ENCODE measurements around the gene REEP6. TPM values are rescaled to one million over a fixed set of nuclear protein-coding genes. Genes with fewer than 3 reads are reported as not detected.
"Not testable (repeated sequence)": the region's sequence is repeated elsewhere in the genome, so short reads cannot be mapped to it uniquely, and the experiment has no call there.

Gene REEP6
- total RNA-seq, 1 experiment from 2014 or later: 9.2 TPM

DNA sequence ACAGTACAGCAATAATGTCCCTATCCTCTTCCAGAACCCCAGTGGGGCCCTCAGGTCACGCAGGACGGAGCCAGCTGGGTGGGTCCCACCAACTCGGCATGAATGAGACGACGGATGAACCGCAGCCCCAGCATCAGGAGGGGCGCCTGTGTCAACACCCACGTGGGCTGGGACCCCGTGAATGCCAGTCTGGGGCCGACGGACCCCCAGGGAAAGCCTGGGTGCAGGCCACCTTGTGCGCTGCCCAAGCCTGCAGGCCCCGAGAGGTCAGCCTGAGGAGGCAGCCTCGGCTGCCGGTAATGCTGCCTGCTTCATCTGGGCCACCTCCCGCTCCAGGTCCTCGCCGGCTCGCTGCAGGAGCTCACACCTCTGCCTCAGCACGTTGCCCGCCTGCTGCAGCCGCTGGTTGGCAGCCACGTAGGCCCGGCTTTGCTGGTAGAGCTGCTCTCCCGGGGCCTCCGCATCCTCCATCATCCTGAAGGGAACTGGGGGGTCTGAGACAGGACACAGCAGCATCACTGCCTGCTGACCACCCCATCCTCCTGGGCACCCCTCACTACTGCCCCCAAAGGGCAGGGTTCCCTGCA lies 16.1 kb upstream of the REEP6 start:
- in situ Hi-C loops (cut with HindIII; ENCODE audit: low pct_unique_long_range_greater_than_20kb, low sequenced_read_pairs): no loop called here
- Histone ChIP-seq H3K27ac (ENCODE audit: low read length) (no peak overlapping the region), H3K27me3 (ENCODE audit: control insufficient read depth, insufficient read depth, low read length) (no peaks in the 10 kb centered on the region), H3K4me3 (ENCODE audit: low read depth in 2 of 2, low read length in 2 of 2) (no peak overlapping the region), H3K4me1 (ENCODE audit: control insufficient read depth, insufficient read depth, low read length) (peaks cover 4% of the 10 kb centered on the region), H3K9me3 (ENCODE audit: control insufficient read depth, insufficient read depth, low read depth, low read length) (no peaks in the 10 kb centered on the region), H3K36me3 (ENCODE audit: control insufficient read depth, insufficient read depth, low read length) (no peaks in the 10 kb centered on the region; the same call in 1 of the 2 replicates)
- no TSS peak for BruUV-seq (replicated peaks)
- TF ChIP-seq, protein P1, sequence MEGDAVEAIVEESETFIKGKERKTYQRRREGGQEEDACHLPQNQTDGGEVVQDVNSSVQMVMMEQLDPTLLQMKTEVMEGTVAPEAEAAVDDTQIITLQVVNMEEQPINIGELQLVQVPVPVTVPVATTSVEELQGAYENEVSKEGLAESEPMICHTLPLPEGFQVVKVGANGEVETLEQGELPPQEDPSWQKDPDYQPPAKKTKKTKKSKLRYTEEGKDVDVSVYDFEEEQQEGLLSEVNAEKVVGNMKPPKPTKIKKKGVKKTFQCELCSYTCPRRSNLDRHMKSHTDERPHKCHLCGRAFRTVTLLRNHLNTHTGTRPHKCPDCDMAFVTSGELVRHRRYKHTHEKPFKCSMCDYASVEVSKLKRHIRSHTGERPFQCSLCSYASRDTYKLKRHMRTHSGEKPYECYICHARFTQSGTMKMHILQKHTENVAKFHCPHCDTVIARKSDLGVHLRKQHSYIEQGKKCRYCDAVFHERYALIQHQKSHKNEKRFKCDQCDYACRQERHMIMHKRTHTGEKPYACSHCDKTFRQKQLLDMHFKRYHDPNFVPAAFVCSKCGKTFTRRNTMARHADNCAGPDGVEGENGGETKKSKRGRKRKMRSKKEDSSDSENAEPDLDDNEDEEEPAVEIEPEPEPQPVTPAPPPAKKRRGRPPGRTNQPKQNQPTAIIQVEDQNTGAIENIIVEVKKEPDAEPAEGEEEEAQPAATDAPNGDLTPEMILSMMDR (IDR thresholded peaks at IDR 0.05): no peak
- TF ChIP-seq POLR2AphosphoS5 (IDR thresholded peaks at IDR 0.05; ENCODE audit: low read depth, low read length) (no peak), TCF7L2 (IDR thresholded peaks at IDR 0.05; ENCODE audit: low read depth, low read length) (no peak), SIN3A (IDR thresholded peaks at IDR 0.05; ENCODE audit: borderline replicate concordance, insufficient read depth, low read depth, low read length) (no peak)
- TF ChIP-seq, protein P2, sequence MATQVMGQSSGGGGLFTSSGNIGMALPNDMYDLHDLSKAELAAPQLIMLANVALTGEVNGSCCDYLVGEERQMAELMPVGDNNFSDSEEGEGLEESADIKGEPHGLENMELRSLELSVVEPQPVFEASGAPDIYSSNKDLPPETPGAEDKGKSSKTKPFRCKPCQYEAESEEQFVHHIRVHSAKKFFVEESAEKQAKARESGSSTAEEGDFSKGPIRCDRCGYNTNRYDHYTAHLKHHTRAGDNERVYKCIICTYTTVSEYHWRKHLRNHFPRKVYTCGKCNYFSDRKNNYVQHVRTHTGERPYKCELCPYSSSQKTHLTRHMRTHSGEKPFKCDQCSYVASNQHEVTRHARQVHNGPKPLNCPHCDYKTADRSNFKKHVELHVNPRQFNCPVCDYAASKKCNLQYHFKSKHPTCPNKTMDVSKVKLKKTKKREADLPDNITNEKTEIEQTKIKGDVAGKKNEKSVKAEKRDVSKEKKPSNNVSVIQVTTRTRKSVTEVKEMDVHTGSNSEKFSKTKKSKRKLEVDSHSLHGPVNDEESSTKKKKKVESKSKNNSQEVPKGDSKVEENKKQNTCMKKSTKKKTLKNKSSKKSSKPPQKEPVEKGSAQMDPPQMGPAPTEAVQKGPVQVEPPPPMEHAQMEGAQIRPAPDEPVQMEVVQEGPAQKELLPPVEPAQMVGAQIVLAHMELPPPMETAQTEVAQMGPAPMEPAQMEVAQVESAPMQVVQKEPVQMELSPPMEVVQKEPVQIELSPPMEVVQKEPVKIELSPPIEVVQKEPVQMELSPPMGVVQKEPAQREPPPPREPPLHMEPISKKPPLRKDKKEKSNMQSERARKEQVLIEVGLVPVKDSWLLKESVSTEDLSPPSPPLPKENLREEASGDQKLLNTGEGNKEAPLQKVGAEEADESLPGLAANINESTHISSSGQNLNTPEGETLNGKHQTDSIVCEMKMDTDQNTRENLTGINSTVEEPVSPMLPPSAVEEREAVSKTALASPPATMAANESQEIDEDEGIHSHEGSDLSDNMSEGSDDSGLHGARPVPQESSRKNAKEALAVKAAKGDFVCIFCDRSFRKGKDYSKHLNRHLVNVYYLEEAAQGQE (IDR thresholded peaks at IDR 0.05; ENCODE audit: insufficient read depth in 1 of 2, low read depth in 2 of 2, low read length in 1 of 2): no peak
- intact Hi-C loops (cut with micrococcal nuclease; ENCODE audit: unreplicated experiment): no loop called here
- DNase-seq (ENCODE audit: low read depth, low spot score): no peak
- CTCF ChIA-PET: no interaction called here
- POLR2A ChIA-PET: no interaction called here
- no peak for ATAC-seq

DNA sequence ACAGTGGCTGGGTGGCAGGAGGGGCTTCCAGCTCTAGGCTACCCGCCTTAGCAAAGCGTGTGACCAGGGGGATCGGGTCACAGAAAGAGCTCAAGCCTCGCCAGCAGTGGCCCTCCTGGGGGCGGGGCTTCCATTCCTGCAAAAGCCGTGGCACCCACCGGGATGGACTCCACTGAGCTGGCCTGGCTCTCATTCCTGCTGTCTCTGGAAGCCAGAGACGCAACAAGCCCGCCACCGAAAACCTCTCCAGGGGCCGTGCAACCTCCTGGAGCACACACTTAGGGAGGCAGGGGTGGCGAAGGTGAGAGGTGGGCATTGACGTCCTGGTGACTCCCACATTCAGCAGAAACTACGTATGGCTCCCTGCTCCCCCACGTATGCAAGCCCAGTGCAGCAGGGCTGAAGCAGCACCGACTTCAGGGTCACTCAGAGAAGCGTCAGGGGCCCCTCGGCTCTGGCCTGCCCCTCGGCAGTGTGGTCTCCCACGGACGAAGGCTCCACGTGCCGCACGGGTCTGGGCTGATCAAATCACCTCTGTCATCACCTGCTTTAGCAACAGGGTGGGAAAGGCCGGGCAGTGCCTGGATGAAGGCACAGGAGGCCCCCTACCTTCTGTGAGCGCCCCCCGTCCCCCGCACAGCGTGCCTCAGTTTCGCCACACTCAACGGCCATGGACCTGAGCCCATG lies 15.1 kb upstream of the REEP6 start:
- intact Hi-C loops (cut with micrococcal nuclease; ENCODE audit: unreplicated experiment): no loop called here
- ATAC-seq (no peak), DNase-seq (ENCODE audit: low read depth, low spot score) (no peak)
- ChIA-PET CTCF (no interaction called here), POLR2A (interaction anchor here (0.6 kb wide), 1 partner anchor 64 kb away, joined by 4 read pairs; no protein-coding TSS in a partner anchor)
- in situ Hi-C loops (cut with HindIII; ENCODE audit: low pct_unique_long_range_greater_than_20kb, low sequenced_read_pairs): no loop called here
- BruUV-seq (replicated peaks): no TSS peak
- TF ChIP-seq SIN3A (IDR thresholded peaks at IDR 0.05; ENCODE audit: borderline replicate concordance, insufficient read depth, low read depth, low read length): no peak
- TF ChIP-seq, protein P2 (IDR thresholded peaks at IDR 0.05; ENCODE audit: insufficient read depth in 1 of 2, low read depth in 2 of 2, low read length in 1 of 2): no peak
- TF ChIP-seq TCF7L2 (IDR thresholded peaks at IDR 0.05; ENCODE audit: low read depth, low read length): no peak
- TF ChIP-seq POLR2AphosphoS5 (IDR thresholded peaks at IDR 0.05; ENCODE audit: low read depth, low read length): no peak
- TF ChIP-seq, protein P1 (IDR thresholded peaks at IDR 0.05): no peak
- Histone ChIP-seq H3K36me3 (ENCODE audit: control insufficient read depth, insufficient read depth, low read length) (no peaks in the 10 kb centered on the region; the same call in 1 of the 2 replicates), H3K9me3 (ENCODE audit: control insufficient read depth, insufficient read depth, low read depth, low read length) (no peaks in the 10 kb centered on the region), H3K4me1 (ENCODE audit: control insufficient read depth, insufficient read depth, low read length) (peaks cover 4% of the 10 kb centered on the region), H3K27me3 (ENCODE audit: control insufficient read depth, insufficient read depth, low read length) (no peaks in the 10 kb centered on the region), H3K4me3 (ENCODE audit: low read depth in 2 of 2, low read length in 2 of 2) (no peak overlapping the region), H3K27ac (ENCODE audit: low read length) (no peak overlapping the region)

DNA sequence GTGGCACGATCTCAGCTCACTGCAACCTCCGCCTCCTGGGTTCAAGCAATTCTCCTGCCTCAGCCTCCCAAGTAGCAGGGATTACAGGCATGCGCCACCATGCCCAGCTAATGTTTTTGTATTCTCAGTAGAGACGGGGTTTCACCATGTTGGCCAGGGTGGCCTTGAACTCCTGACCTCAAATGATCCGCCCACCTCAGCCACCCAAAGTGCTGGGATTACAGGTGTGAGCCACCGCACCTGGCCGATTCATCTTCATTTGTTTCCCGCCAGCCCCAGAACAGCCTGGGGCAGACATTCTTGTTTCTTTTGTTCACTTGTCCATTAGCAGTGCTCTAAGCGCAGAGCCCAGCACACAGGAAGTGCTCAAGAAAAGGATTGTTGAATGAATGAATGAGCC lies 13.9 kb upstream of the REEP6 start:
- intact Hi-C loops (cut with micrococcal nuclease; ENCODE audit: unreplicated experiment); H3K4me3 ChIP-seq (ENCODE audit: low read depth in 2 of 2, low read length in 2 of 2); in situ Hi-C loops (cut with HindIII; ENCODE audit: low pct_unique_long_range_greater_than_20kb, low sequenced_read_pairs); H3K27ac ChIP-seq (ENCODE audit: low read length); CTCF ChIA-PET; ATAC-seq; H3K9me3 ChIP-seq (ENCODE audit: control insufficient read depth, insufficient read depth, low read depth, low read length); DNase-seq (ENCODE audit: low read depth, low spot score); H3K36me3 ChIP-seq (ENCODE audit: control insufficient read depth, insufficient read depth, low read length); POLR2A ChIA-PET; H3K4me1 ChIP-seq (ENCODE audit: control insufficient read depth, insufficient read depth, low read length); BruUV-seq (replicated peaks); H3K27me3 ChIP-seq (ENCODE audit: control insufficient read depth, insufficient read depth, low read length): not testable (repeated sequence)

Data from Panc1 (cell line).